HG03439 (cell line): Measurements from ENCODE around the gene NIFK.

ENCODE experiments used
- ATAC-seq: cut with Tn5 transposase; IDR thresholded peaks from one replicate; pipeline ENCODE4 v1.9.1; 2021; ENCODE audit warnings: mild to moderate bottlenecking, moderate library complexity; ENCODE audit not compliant: unreplicated experiment

NIFK gene

DNA sequence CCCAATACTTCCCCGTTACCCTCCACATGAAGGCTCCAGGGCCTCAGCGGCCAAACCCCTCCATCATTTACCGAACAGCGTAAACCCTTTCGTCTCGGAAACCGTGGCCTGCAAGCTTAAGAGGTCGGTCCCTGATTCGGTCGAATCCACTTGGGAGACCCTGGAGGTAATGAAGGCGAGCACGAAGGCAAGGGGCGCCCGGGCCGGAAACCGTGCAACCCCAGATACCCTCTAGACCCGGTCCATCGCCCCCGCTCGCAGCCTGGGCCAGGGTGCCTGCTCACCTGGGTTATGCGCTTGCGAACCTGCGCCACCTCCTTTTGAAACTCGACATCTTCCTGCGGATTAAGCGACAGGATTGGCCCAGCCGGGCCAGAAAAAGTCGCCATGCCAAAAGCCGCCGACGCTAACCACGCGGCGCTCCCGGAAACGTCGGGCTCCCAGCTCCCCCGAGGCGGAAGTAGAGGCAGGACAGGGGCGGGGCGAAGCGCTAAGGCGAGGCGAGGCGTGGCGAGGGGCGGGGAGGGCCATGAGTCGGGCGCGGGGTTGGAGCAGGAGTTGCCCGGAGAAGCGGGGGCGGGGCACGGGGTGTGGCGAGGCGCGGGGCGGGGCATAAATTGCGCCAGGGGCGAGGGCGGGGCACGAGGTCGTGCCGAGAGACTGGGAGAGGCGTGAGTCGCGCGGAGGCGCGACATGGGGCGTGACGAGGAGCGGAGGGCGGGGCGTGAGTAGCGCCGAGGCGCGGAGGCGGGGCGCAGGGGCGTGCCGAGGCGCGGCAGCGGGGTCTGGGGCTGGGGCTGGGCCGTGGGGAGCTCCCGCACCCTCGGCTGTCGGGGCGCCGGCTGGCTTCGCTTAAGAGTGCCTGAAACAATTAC is at the start of gene NIFK:
NIFK (minus strand) TSS at position 414 of the 875 bp plus-strand sequence; CDS start at position 389, 25 bp downstream.
- ATAC-seq: peak; percentile 93

DNA sequence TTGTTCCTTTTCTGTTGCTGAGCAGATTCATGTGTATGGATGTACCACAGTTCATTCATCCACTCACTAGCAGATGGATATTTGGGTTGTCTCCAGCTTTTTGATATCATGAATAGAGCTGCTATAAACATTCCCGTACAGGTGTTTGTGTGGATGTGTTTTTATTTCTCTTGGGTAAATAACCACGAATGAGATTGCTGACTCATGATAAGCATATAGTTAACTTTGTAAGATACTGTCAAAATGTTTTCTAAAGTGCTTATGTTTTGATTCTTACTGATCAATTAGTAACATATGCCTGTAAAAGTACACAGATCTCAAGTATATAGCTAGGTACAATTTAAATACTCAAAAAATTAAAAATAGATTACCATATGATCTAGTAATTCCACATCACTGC is 46.5 kb upstream of the NIFK start:
- no peak for ATAC-seq

DNA sequence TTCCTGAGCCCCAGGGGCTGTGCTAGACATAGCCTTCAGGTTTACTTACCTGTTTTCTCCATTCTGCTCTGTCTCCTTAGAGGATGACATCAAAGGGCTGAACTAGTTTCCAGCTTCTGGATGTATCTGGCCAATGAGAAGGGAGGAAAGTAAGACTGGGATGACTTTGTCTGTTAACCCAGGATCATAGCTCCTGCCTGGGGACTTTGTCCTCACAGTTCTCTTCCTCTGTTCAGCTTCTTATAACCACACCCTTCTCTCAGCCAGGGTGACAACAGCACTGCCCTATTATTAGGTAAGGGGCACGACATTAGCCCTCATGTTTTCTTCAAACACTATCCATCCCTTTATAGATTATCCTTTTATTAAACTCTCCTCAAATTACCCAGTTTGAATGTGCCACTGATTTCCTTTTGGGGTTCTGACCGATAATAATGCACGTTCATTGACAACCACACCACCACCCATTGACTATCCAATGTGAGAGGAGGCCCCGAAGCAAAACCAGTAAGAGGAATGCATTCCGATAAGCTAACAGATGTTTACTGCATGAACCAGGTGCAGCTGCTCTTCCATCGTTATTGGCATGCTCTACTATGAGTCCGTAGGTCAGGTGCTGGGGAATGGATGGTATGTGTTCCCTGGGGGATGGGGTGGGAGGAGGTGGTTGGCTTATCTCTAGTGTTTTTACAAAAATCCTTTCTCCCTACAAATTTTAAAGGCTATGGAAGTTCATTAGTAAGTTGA is 42.2 kb upstream of the NIFK start:
- ATAC-seq: no peak

DNA sequence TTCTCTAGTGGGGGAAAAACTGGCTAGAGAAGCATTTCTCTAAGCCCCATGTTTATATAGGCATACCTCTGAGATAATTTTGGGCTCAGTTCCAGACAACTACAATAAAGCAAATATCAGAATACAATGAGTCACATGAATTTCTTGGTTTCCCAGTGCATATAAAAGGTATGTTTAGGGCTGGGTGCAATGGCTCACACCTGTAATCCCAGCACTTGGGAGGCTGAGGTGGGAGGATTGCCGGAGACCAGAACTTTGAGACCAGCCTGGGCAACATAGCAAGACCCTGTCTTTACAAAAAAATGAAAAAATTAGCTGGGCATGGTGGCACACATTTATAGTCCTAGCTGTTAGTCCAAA is 41.0 kb upstream of the NIFK start:
- no peak for ATAC-seq

DNA sequence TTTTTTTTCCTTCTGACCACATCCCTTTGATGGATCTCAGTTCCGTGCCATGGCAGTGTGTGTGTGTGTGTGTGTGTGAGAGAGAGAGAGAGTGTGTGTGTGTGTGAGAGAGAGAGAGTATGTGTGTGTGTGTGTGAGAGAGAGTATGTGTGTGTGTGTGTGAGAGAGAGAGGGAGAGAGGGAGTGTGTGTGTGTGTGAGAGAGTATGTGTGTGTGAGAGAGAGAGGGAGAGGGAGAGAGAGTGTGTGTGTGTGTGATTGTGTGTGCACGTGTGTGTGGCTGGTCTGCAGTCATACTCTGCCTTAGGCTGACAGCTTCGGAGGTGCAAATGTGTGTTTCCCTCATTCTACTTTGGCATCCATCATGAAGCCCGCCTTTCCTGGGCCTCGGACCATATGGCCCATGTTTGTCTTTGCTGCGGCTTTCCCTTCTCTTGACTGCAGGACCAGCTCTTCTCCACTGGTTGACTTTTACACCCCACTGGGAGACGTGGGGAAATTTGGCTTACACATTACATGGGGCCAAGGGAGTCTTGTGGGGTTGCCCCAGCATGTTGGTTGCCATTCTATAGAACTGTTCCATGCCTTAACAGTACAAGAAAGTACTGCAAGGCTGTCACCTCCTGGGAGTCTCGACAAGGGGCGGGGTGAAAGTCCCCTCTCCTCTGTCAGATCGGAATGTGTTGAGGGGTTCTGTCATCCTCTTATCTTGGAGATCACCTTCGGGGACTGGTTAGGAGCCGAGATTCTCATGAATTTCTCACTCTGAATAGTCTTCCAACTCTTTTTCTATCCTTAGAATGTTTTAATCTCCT is 40.4 kb upstream of the NIFK start:
- ATAC-seq: no peak

DNA sequence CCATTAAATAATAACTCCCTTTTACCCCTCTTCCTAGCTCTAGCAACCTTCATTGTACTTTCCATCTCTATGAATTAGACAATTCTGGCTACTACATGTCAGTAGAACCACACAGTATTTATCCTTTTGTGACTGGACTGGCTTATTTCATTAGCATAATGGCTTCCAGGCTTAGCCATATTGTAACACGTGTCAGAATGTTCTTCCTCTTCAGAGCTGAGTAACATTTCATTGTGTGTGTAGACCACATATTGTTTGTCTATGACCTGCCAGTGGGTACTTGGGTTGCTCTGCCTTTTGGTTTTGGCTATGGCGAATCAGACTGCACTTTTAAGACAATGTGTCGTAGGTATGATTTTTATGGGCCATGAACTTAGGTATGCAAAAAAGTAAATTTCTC is 39.7 kb upstream of the NIFK start:
- ATAC-seq: no peak

DNA sequence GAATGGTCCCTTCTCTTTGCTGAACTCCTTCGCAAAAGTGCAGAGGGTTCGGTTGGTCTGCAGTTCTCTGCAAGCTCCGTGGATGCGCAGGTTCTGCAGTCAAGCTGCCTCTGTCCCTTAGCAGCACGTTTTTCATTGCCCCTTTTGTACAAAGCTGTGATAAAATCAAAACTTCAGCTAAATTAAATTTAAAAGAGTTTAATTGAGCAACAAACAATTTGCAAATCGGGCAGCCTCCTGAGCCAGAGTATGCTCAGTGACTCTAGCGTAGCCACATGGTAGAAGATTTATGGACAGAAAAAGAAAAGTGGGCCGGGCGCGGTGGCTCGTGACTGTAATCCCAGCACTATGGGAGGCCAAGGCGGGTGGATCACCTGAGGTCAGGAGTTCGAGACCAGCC is 37.6 kb upstream of the NIFK start:
- ATAC-seq: no peak

DNA sequence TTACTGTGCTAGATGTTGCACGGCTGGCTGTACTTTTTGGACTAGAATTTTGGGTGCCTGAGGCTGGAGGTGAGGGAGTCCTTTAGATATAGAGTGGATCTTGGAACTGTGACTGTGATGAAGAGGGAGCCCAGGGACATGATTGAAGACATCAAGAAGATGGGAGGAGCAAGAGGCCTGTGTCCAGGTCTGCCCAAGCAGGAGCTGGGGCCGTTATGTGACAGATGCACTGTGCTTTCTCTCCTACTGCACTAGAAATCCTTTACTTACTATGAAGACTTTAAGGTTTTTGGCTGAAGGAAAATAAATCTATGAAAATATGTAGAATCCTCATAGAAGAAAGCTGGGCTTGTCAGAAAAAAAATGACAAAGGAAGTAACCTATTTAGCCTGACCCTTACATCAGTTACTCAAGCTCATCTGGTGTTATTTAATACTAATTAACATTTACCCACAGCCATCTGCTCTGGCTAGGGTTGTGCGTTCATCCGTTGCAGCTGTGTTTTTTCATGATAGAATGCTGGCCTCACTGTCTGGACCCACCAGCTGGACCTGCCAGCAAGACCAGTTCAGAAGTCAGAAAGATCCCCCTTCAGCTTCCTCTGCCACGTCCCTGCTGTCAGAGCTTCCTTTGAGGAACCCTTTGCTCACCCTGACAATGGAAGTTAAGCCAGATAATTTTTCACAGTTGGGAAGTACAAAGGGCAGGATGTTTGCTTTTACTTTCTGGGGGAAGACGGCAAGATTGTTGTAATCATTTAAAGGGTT is 35.5 kb upstream of the NIFK start:
- no peak for ATAC-seq

DNA sequence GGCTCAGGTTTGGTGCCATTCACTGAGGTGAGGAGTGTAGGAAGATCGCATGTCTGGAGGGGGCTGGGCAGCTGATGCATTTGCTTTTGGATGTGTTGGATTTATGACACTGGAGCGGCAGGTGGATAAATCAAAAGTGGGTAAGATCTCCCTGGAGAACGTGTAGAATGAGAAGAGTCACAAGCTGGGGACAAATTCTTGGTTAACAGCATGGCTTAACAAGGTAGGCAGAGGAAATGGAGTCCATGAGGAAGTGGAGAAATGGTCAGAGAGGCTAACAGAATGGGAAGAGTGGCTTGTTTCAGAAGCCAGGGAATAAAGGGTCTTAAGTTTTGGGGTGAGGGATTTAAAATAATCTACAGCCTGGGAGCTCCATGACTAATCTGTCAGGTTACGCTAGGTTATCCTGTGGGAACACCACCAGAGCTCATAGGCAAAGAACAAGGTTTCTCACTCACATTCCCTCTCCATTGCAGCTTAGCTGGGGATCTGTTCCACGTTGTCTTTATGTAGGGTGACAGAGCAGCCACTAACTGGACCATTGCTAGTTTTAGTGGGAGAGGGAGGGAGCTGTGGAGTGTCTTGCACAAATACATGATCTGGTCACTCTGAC is 31.6 kb upstream of the NIFK start:
- no peak for ATAC-seq

DNA sequence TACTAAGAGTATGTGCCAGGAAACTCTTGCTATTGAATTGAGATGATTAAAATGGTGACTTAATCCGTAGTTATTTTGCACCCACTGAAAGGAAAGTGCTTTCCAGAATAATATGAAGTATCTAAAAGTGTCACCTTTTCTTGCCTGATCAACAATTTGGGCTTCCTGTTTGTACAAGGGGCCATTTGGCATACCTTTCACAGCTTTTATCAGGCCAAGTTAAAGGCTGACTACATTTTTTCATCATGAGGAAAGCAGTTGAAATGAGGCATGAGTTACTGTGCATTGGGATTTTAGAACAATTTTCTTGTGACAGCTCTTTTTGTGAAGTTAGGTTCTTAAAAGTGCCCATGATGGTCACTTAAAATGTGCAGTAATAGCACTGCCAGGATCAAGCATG is 29.9 kb upstream of the NIFK start:
- no peak for ATAC-seq

DNA sequence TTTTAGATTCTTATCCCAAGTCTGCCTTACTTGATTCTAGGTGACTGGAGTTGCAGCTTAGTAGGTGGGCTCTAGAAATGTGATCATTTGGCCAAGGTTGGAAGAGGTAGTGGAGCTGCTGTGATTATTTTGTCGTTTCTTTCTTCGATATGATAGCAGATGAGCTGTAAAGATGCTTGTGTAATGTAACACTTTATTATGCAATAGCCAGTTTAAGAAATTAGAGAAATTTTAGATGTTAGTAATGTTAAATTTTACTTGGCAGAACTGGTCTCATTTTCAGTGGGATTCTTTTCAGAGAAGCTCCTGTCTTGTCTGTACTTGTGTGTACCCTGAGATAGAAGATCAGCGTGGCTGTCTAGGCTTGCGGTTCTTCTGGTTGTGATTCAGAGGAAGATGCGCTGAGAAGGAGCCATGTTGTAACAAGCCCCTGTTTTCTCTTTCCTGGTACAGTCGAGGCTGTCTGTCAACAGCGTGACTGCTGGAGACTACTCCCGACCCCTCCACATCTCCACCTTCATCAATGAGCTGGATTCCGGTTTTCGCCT is 28.1 kb upstream of the NIFK start:
- ATAC-seq: no peak

DNA sequence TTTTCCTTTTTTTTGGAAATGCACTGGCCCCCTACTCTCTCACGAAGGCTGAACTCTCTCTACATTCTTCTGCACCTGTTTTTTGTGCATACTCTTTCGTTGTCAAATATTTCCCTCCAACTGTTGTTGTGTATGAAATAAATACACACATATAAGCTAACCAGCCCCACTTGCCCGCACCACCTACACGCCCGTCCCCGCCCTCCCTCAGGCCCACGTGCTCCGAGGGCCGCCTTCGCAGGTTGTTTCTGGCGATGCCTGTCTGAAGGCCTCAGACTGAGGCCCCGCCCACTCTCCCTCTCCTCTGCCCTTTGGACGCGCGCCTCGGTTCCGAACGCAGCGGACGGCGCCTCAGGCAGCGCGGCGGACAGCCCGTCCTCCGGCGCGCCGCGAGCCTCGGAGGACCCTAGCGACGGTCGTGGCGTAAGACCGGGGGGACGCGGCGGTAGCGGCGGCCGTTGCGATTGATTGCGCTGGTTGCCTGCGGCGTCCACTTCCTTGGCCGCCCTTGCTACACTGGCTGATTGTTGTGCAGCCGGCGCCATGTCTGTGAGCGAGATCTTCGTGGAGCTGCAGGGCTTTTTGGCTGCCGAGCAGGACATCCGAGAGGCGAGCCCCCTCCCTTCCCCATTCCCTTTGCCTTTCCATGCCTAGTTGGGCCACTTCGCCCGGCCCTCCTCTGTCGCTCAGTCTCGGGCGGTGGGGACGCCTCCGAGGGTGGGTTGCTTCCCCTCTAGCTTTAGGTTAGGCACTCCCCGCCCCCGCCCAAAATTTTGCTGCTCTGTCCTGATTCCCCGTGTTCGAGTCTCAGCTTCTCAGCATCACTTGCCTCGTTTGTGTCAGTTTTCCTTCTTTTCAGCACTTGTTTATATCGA is 18.8 kb upstream of the NIFK start, which contains the start of gene TSN:
TSN (plus strand) TSS at position 415 of the 875 bp plus-strand sequence; CDS start at position 544, 129 bp downstream.
- peak; percentile 100 for ATAC-seq

DNA sequence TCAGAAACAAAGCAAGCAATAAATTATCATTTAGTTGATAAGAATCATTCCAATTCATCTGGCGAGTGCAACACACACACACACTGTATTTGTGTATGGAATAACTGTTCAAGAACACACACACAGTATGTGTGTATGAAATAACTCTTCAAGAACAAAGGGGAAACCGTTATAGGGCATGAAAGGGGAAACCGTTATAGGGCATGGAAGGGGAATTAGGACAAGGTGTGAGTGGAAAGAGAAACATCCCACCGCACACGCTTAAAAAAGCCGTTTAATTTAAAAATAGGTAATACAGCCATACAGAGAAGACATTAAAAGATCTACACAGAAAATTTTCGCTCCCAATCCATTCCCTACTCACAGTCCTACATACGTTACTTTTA is 18.2 kb upstream of the NIFK start:
- ATAC-seq: no peak

DNA sequence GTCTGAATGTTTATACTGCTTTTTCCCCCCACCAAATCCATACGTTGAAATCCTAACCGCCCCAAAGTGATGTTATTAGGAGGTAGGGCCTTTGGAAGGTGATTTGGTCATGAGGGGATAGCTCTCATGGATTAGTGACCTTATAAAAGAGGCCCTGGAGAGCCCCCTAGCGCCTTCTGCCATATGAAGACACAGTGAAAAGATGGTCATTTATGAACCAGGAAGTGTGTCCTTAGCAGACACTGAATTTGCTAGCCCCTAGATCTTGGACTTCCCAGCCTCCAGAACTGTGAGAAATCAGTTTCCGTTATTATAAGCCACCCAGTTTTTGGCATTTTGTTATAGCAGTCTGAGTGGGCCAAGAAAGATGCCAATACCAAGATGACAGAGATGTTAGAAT is 11.5 kb upstream of the NIFK start:
- ATAC-seq: no peak

DNA sequence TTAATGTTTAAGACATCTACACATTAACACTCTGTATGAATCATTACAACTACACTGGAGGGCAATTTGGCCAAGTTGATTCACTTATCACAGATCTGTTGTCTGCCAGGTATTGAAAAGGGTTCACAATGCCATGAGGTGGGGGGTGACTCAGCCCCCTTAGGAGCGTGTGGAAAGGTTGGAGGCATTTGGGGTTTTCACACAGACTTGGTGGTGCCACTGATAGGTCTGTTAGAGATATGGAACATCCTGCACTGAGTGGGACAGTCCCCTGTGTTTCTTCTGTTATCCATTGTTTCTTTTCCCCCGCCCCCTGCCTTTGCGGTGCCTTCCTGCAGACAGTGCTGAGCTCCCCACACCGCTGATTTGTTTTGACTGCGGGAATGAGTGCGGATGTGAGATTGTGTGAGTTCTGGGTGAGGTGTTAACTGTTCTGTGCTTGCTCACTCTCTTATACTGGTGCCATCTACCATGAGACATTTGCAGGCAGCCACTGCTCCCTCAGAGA is 9.4 kb upstream of the NIFK start:
- no peak for ATAC-seq

DNA sequence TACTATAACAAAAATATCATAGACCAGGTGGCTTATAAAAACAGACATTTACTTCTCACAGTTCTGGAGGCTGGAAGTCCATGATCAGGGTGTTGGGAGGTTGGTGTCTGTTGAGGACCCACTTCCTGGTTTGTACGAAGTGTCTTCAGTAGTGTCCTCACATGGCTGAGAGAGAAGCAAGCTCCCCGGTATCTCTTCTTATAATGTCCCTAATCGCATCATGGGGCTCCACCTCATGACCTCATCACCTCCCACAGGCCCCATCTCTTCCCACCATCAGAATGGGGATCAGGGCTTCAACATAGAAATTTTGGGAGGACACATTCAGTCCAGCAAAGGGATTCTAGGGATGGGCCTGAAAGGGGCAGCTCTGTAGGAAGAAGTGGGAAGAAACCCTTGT is 4.8 kb upstream of the NIFK start:
- no peak for ATAC-seq

DNA sequence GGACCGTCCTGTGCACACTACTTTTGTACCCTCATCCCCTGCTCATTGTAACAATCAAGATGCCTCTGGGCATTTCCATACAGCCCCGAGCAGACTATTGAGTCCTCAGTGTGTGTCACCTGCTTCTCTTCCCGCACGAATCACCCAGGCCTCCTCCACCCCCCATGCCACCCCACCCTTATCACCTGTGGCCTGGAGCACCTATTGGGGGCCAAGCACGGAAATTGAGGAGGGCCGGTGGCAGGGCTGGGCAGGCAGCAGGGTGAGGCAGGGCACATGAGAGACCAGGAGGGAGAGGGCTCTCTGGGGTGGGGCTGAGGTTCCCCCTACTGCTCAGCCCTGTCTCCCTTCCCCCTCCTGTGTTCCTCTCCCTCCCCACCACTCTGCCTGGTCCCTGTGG is 4.3 kb upstream of the NIFK start:
- no peak for ATAC-seq

DNA sequence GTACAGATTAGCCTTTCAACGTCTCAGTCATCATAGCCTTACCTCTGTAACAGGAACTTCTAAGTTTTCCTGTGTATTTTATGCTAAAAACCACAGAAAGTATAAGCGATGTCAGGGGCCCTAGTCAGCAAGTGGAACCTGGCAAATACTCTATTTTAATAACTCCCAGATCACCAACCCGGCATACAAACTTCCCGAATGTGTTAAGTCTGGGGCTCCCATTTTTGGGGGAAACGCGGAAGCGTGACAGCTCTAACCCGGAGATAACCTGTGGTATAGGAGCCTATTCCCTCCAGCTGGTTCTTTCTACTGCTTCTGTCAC is 574 bp downstream of the NIFK start:
- ATAC-seq: no peak

DNA sequence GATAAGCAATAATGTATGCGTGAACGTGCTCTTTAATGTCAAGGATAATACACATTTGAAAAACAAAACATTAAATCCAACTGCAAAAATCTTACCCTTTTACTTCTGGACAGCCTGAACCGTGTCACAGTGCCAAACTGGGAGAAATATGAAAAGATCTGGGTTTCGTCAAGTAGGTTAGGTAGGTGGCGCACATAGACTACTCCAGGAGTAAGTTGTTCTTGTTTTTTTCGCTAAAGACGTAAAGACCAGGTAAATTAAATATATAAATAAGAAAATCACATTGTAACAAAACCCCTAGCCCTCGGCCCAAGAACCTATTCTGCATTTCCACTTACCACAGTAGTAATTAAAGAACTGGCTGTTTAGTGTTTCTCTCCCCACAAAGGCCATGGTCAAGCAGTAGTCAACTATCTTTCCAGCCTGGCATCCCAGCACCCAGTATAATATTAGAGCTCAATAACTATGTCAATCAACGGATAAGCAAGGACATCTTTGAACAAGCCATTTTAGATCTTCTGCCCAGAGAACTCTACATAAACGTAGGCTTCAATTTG is 1.1 kb downstream of the NIFK start:
- no peak for ATAC-seq
